PC-3 (cell line): ENCODE results near the gene PTPN1. TPM values are rescaled to one million over a fixed set of nuclear protein-coding genes. Genes with fewer than 3 reads are reported as not detected.
A peak's percentile ranks its signal among the peaks of the same experiment; 100 is the strongest.

Source experiments
- ATAC-seq: fragments of 200-7000 bp; cut with Tn5 transposase; 2 replicates; pipeline ENCODE4 v1.9.1; 2020; ENCODE audit warnings: mild to moderate bottlenecking, moderate library complexity
- BruUV-seq: library from RNA; stranded (reverse); fragments of 400-500 nt; replicated peaks from 2 replicates; lab custom pipeline; 2021; lab: Mats Ljungman, UMichigan
- CTCF ChIA-PET: fragments of 300-600 bp; sonication (Branson Sonifier 250); formaldehyde crosslinking; loops from one replicate; lab custom pipeline; 2022; ENCODE audit warnings: antibody characterized with exemption; lab: Charles Lee
- POLR2A ChIA-PET: fragments of 300-600 bp; sonication (Branson Sonifier 250); formaldehyde crosslinking; loops from one replicate; lab custom pipeline; 2022; ENCODE audit warnings: antibody characterized with exemption; ENCODE audit not compliant: unreplicated experiment; lab: Charles Lee
- DNase-seq: peaks from one replicate; pipeline ENCODE4 v3.0.0-alpha.2; 2015
- H2AFZ ChIP-seq: fragments of 300-600 bp; sonication (generic); 2 replicates; pipeline ENCODE4 v1.6.0; 2016; ENCODE audit warnings: antibody characterized with exemption, low read length
- H3F3A ChIP-seq: fragments of 300-600 bp; sonication (generic); one replicate; pipeline ENCODE4 v1.6.0; 2017; ENCODE audit warnings: antibody characterized with exemption, low read length, control low read depth, mild to moderate bottlenecking; ENCODE audit not compliant: unreplicated experiment
- H3K27ac ChIP-seq: fragments of 300-600 bp; sonication (generic); 2 replicates; pipeline ENCODE4 v1.5.1; 2016; ENCODE audit warnings: mild to moderate bottlenecking, low read length
- H3K27me3 ChIP-seq: fragments of 300-600 bp; sonication (generic); 2 replicates; pipeline ENCODE4 v1.6.1; 2016; ENCODE audit warnings: low read length, mixed read lengths
- H3K36me3 ChIP-seq: fragments of 300-600 bp; sonication (generic); 2 replicates; pipeline ENCODE4 v1.6.1; 2016; ENCODE audit warnings: low read depth, mixed run types, low read length, mixed read lengths
- H3K4me1 ChIP-seq: fragments of 300-600 bp; sonication (generic); 2 replicates; pipeline ENCODE4 v1.5.1; 2016; ENCODE audit warnings: low read length; ENCODE audit not compliant: insufficient read depth
- H3K4me2 ChIP-seq: fragments of 300-600 bp; sonication (generic); 2 replicates; pipeline ENCODE4 v1.6.0; 2016; ENCODE audit warnings: low read length
- H3K4me3 ChIP-seq: fragments of 300-600 bp; sonication (generic); 2 replicates; pipeline ENCODE4 v1.5.1; 2016; ENCODE audit warnings: mild to moderate bottlenecking, low read length, mixed read lengths
- H3K79me2 ChIP-seq: fragments of 300-600 bp; sonication (generic); 2 replicates; pipeline ENCODE4 v1.6.1; 2017; ENCODE audit warnings: low read length, mixed read lengths
- H3K9ac ChIP-seq: fragments of 300-600 bp; sonication (generic); 2 replicates; pipeline ENCODE4 v1.6.0; 2016; ENCODE audit warnings: mild to moderate bottlenecking, low read length
- H3K9me2 ChIP-seq: fragments of 300-600 bp; sonication (generic); replicated peaks from 2 replicates; pipeline ENCODE4 v1.6.1; 2016; ENCODE audit warnings: mixed run types, low read length, mixed read lengths
- H3K9me3 ChIP-seq: fragments of 300-600 bp; sonication (generic); 2 replicates; pipeline ENCODE4 v1.6.1; 2016; ENCODE audit warnings: low read length, mixed read lengths
- H4K20me1 ChIP-seq: fragments of 300-600 bp; sonication (generic); 2 replicates; pipeline ENCODE4 v1.6.1; 2016; ENCODE audit warnings: low read length, mixed read lengths
- CTCF ChIP-seq: fragments of 300-600 bp; sonication (generic); conservative IDR thresholded peaks from 2 replicates; pipeline ENCODE4 v1.5.1; 2017; ENCODE audit warnings: antibody characterized with exemption, low read depth, mild to moderate bottlenecking, low read length
- EZH2 ChIP-seq: fragments of 300-600 bp; sonication (generic); IDR thresholded peaks from one replicate; pipeline ENCODE4 v1.6.1; 2017; ENCODE audit warnings: antibody characterized with exemption, mild to moderate bottlenecking, low read length; ENCODE audit not compliant: unreplicated experiment
- EZH2phosphoT487 ChIP-seq: fragments of 300-600 bp; sonication (generic); IDR thresholded peaks from 2 replicates; pipeline ENCODE4 v1.6.1; 2018; ENCODE audit warnings: mild to moderate bottlenecking, antibody characterized with exemption, low read length, borderline replicate concordance
- intact Hi-C: fragments of 100-400 bp; cut with micrococcal nuclease; formaldehyde crosslinking; loops from 2 replicates; pipeline ENCODE4 v1.9.0; 2023
- total RNA-seq: library from RNA; depleted of rRNA; stranded (reverse); fragments of >200 nt; gene quantifications from 2 replicates; pipeline ENCODE4 v1.2.3, GENCODE V29; 2014

Gene PTPN1
- total RNA-seq, 1 experiment from 2014 or later, result 47.7 TPM

GRCh38 chr20:50586531-50587232, 76.5 kb downstream of the PTPN1 start:
- H3K79me2 ChIP-seq, result no peaks in the 10 kb centered on the region
- H3K9ac ChIP-seq, result no peak overlapping the region
- H3F3A ChIP-seq, result no peaks in the 10 kb centered on the region
- no peaks in the 10 kb centered on the region for H3K9me2 ChIP-seq
- H3K4me3 ChIP-seq, result no peak overlapping the region
- ATAC-seq (no peak), DNase-seq (no peak)
- H3K4me2 ChIP-seq, result no peak overlapping the region
- no peak for TF ChIP-seq EZH2
- TF ChIP-seq CTCF, result no peak
- TF ChIP-seq EZH2phosphoT487, result no peak
- H3K9me3 ChIP-seq, result no peaks in the 10 kb centered on the region
- H3K27ac ChIP-seq, result no peak overlapping the region
- ChIA-PET POLR2A (interaction anchor here (0.5 kb wide), 1 partner anchor 168 kb away, joined by 4 read pairs; no protein-coding TSS in a partner anchor), CTCF (interaction anchor here (0.9 kb wide), 1 partner anchor 10 kb away, joined by 3 read pairs; no protein-coding TSS in a partner anchor)
- no peaks in the 10 kb centered on the region for H4K20me1 ChIP-seq
- H3K27me3 ChIP-seq, result no peaks in the 10 kb centered on the region
- peaks cover 25% of the 10 kb centered on the region for H3K36me3 ChIP-seq
- no TSS peak for BruUV-seq
- H2AFZ ChIP-seq, result no peak overlapping the region
- intact Hi-C loops, result no loop called here
- H3K4me1 ChIP-seq, result no peaks in the 10 kb centered on the region

GRCh38 chr20:50587291-50587961, 77.2 kb downstream of the PTPN1 start:
- intact Hi-C loops, result no loop called here
- Histone ChIP-seq H3K4me1 (no peaks in the 10 kb centered on the region), H3K27me3 (no peaks in the 10 kb centered on the region), H3K9me3 (no peaks in the 10 kb centered on the region), H3F3A (no peaks in the 10 kb centered on the region), H3K4me3 (no peak overlapping the region), H4K20me1 (no peaks in the 10 kb centered on the region), H3K79me2 (no peaks in the 10 kb centered on the region), H3K27ac (no peak overlapping the region), H3K36me3 (peaks cover 18% of the 10 kb centered on the region), H3K4me2 (no peak overlapping the region), H3K9me2 (no peaks in the 10 kb centered on the region), H3K9ac (no peak overlapping the region), H2AFZ (no peak overlapping the region)
- TF ChIP-seq CTCF (no peak), EZH2phosphoT487 (no peak), EZH2 (no peak)
- ChIA-PET POLR2A (interaction anchor here (0.5 kb wide), 1 partner anchor 167 kb away, joined by 4 read pairs; no protein-coding TSS in a partner anchor), CTCF (interaction anchor here (0.6 to 1.0 kb wide), 6 partner anchors 11 to 408 kb away, joined by 3 to 4 read pairs (median 3); no protein-coding TSS in a partner anchor)
- BruUV-seq, result no TSS peak
- DNase-seq (no peak), ATAC-seq (peak; percentile 12)
